Hematopoietic multipotent progenitor cell treated with erythropoietin and hydrocortisone succinate and interleukin-3 and kit ligand, for 17 days (in vitro differentiated cells): Measurements from ENCODE around the gene ANKS1B.

Experiments
- DNase-seq: peaks from one replicate; pipeline ENCODE4 v3.0.0-alpha.2; 2015; ENCODE audit warnings: low spot score

ANKS1B gene

GRCh38 chr12:99192489-99192888 is 792.2 kb downstream of the ANKS1B start:
- DNase-seq = no peak

DNA sequence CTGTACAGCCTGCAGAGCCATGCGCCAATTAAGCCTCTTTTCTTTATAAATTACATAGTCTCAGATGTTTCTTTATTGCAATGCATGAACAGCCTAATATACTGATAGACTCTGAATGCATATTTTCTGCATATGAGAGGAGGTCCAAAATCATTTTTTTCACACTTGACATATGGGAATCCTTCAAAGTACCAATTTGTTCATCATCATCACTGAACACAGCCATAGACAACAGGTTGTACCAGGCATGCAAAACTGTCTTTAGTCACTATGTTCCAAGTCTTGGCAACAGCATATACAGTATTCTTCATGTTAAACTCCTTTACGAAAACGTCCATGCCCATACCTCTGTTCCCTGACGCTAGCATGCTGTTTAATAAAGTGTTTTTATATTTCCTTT is 807.9 kb downstream of the ANKS1B start:
- DNase-seq = no peak

DNA sequence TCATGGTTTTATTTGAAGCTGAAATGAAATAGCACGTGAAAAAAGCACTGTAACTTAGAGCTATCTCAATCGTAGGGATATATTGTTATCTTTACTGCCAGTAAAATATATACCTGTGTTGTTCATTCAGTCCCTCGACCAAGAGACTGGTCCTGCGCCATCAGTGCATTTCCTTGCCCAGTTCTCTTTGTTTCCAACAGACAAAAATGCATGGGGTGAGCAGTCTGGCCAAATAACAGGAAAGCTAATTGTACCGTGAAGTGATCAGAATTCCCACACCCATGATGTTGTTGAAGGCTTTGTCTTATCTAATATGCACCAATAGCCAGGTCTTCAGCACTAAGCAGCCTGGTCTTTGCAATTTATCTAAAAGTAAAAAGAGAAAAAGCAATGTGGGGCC is 814.3 kb downstream of the ANKS1B start:
- DNase-seq = no peak

DNA sequence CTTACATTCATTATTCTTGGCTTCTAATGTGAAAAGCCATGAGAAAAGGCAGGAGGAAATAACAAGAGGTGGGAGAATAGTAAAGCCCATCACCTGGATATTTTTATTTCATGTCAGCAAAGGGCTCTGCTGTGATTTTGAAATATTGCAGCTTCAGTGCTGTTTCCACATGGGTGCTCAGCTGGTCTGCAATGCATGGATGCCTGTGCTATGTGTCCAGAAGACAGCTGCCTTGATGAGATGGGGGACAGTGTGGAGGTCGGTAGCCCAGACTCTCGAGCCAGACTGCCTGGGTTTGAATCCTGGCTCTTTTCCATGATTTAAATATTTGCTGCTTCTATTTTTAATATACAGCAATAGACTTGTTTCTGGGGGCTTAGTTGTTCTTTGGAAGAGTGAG is 814.7 kb downstream of the ANKS1B start:
- no peak for DNase-seq

GRCh38 chr12:99157946-99158345 is 826.8 kb downstream of the ANKS1B start:
- DNase-seq = no peak

- DNase-seq = no peak
These were observed 829.8 kb downstream of the ANKS1B start for GRCh38 chr12:99154983-99155336.

DNA sequence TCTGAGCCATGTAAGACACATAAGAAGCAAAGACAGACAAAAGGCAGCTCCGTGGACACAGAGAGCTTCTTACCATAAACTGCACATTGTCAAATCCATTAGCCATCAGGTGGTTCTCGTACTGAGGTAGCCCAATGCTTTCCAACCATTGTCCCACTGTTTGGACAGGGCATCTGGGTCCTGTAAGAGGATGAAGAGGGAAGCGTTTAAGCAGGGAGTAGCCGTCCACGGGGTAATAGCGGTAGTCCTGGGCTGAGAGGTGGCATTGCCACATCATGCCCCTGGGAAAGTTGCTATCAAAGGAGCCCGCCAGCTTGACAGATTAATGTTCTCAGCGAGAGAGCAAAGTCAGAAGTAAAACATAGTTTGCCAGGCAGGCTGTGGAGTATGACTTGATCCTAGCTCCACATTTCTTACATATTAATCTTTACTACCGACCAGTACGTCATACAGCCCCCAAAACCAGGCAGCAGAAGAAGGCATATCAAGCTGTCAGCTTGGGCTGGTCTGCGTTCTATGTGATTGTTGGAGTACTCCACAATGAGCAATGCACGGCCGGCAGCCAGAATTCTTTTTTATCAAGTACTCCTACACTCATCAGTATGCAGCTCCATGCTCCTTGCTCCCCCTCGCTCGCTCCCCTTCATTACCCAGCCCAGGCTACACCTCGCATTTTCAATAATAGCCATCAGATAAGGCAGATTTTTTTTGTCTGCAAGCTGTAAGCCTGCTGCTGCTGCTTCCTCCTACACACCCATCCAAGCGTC is 830.3 kb downstream of the ANKS1B start:
- no peak for DNase-seq

GRCh38 chr12:99153293-99153692 is 831.4 kb downstream of the ANKS1B start:
- DNase-seq = no peak

- no peak for DNase-seq
These were observed 832.4 kb downstream of the ANKS1B start for GRCh38 chr12:99152337-99152736.

- no peak for DNase-seq
These were observed 833.0 kb downstream of the ANKS1B start for GRCh38 chr12:99151744-99152143.

- no peak for DNase-seq
These were observed 837.6 kb downstream of the ANKS1B start for GRCh38 chr12:99147130-99147529.

GRCh38 chr12:99146730-99147129 is 838.0 kb downstream of the ANKS1B start:
- DNase-seq = no peak

GRCh38 chr12:99146185-99146584 is 838.6 kb downstream of the ANKS1B start:
- DNase-seq = no peak

DNA sequence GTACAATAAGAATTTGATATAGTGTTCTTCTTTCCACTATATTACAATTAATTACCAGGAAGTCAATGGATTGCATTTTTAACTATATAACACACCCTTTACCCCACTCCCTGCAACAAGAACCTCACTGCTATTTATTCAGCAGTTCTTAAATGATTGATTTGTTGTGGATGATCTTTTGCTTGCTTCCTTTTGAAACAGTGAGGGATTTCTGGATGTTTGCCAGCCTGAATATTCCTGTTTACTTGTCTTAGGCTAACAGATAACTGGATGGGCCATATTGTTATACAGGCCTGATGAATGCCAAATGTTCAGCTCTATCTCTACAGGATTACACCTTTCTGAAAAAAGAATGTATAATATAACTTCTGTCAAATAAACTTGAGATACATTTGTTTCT is 842.1 kb downstream of the ANKS1B start:
- DNase-seq = no peak

GRCh38 chr12:99140017-99140720 is 844.6 kb downstream of the ANKS1B start:
- no peak for DNase-seq

GRCh38 chr12:99138393-99138792 is 846.3 kb downstream of the ANKS1B start:
- DNase-seq = no peak

- no peak for DNase-seq
These were observed 847.4 kb downstream of the ANKS1B start for GRCh38 chr12:99137124-99137855.

DNA sequence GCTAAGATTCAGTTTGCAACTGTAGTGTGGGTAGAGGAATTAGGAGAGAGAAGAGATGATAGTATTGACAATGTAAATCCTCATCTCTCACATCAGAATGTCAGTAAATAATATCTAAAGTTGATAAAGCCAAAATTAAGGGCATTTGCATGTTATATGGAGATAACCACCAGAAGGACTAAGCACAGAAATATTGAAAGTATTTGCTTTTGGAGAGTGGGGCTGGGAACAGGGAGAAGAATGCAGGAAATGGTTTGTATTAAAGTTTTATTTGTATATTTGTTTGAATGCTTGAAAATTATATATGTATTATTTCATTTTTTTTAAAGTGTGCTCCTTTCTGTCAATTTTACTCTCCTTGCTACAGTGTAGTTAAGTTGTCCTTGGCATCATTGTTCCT is 848.2 kb downstream of the ANKS1B start:
- DNase-seq = no peak

DNA sequence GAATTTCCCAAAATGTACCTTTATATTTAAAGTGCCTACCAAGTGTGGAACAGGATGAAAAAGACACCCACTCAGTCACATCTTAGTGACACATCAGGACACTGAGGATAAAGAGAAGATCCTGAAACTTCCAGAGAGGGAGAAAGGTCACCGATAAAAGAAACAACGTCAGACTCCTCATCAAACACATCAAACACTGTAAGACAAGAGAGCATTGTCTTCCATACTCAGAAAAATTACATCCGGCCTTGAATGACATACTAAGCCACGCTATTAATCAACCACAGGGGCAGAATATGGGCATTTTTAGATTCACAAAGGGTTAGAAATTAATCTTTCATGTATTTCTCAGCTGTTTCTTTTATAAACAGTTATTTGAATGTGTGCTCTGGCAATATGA is 849.4 kb downstream of the ANKS1B start:
- DNase-seq = no peak

DNA sequence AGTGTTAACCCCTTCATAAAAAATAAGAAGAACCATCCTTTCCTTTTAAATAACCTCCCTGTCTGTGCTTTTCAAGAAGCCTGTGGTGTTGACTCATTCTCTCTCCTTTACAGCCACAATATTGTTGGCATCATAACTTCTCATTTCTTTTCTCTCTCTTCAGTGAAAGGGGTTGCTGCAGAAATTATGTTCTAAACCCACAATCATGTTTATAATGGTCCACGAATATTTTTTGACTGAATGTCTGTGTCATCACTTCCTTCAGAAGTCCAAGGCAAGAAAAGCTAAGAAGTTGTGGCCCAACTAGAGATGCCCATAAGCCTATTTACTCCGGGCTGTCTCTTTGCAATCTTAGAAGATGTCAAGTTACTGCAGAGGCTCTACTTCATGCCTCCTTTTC is 851.3 kb downstream of the ANKS1B start:
- no peak for DNase-seq

DNA sequence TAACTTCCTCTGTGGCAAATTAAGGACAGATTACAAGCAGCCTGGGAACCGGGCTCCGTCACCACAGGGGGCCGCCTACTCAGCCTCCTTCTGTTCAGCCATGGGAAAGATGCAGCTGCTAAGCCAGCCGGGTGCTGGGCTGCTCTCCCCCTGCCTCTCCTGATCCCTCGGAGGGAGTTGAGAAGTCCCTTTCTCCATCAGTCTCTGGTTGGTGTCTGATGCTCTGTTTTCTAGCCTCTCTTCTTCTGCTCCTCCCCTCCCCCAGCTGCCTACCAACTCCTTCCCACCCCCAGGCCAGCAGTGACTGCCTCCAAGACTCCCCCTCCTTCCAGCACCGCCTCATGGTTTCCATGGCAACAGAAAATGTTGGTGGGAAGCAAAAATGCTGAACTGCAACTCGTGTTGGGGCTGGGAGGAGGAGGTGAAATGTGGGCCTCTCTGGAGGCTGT is 853.0 kb downstream of the ANKS1B start:
- DNase-seq = no peak

DNA sequence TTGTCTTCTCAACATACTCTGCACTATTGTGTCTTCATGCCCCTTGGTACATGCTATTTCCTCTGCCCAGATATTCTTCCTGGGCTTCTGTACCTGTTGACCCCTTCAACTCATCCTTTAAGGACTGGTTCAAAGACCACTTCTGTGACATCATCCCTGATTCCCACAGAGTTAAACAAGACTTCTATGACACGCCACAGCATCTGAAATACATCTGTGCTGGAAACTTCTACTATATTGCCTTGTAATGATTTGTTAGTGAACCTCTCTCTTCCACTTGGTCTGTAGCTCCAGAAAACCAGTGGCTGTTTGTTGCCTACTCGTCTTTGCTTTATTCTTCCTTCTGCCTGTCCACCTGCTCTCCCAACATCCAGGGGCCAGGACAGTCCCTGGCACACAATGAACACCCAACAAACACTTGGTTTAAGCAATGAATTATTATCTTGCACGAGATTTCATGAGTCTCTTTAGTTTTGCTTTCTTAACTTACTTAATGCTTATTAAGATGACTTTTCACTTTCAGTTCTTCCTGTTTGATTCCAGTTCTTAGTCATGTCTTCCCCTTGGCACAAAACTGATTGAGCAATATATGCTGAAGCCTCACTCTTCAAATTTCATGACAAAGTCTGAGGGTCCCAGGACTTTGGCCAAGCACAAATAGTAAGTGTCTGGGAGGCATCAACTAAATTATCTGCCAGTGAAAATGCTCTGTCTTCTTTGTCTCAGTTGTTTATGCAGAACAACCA is 853.8 kb downstream of the ANKS1B start:
- no peak for DNase-seq
